Measurements from ENCODE around the gene CD2AP.

GRCh38 chr6:47428746-47429664, 48.6 kb upstream of the CD2AP start:
- TF ChIP-seq EZH2phosphoT487 (IDR thresholded peaks at IDR 0.05; ENCODE audit: insufficient read depth, low read depth) (no peak), EZH2 (IDR thresholded peaks at IDR 0.05; ENCODE audit: insufficient read depth, poor library complexity, severe bottlenecking) (no peak)
